Spleen (tissue), 11 donors: ENCODE results near the gene SCPEP1. TPM values are rescaled to one million over a fixed set of nuclear protein-coding genes. Genes with fewer than 3 reads are reported as not detected.

Experiments used
- DNase-seq: peaks from one replicate; pipeline ENCODE4 v3.0.0-alpha.2; 2020
- H3K27ac ChIP-seq, 8 donors: fragments of 200-600 bp; sonication (generic) in 7 of 8; 1 replicate in 4 of 8; 2 replicates in 4 of 8; pipeline versions ENCODE4 v1.5.0 to v1.8.0; 2016 to 2021; ENCODE audit warnings: inconsistent platforms in 4 of 8, mild to moderate bottlenecking in 4 of 8, moderate library complexity in 1 of 8
- H3K27me3 ChIP-seq, 7 donors: fragments of 200-600 bp; sonication (generic) in 6 of 7; replicated peaks in 1 of 7; 1 replicate in 4 of 7; 2 replicates in 3 of 7; pipeline versions ENCODE4 v1.5.0 to v1.8.0; 2016 to 2021; ENCODE audit warnings: inconsistent platforms in 3 of 7, mild to moderate bottlenecking in 1 of 7
- H3K36me3 ChIP-seq, 6 donors: fragments of 200-600 bp; sonication (generic) in 5 of 6; 1 replicate in 4 of 6; 2 replicates in 2 of 6; pipeline versions ENCODE4 v1.5.0 to v1.8.0; 2016 to 2021; ENCODE audit warnings: inconsistent platforms in 2 of 6
- H3K4me1 ChIP-seq, 6 donors: fragments of 200-600 bp; sonication (generic) in 5 of 6; 1 replicate in 3 of 6; 2 replicates in 3 of 6; pipeline versions ENCODE4 v1.5.0 to v1.8.0; 2016 to 2021; ENCODE audit warnings: inconsistent platforms in 3 of 6
- H3K4me3 ChIP-seq, 8 donors: fragments of 200-600 bp; sonication (generic) in 7 of 8; 1 replicate in 4 of 8; 2 replicates in 4 of 8; pipeline versions ENCODE4 v1.5.0 to v1.8.0; 2016 to 2021; ENCODE audit warnings: inconsistent platforms in 4 of 8, mild to moderate bottlenecking in 4 of 8, moderate library complexity in 2 of 8
- H3K9me3 ChIP-seq, 8 donors: fragments of 200-600 bp; sonication (generic) in 7 of 8; 1 replicate in 4 of 8; 2 replicates in 4 of 8; pipeline versions ENCODE4 v1.5.0 to v1.8.0; 2016 to 2021; ENCODE audit warnings: inconsistent platforms in 4 of 8
- CTCF ChIP-seq, 11 experiments: fragments of 200-600 bp in 7 of 11; fragments of 450-650 bp in 4 of 11; sonication (generic) in 4 of 11; IDR thresholded peaks in 8 of 11; conservative IDR thresholded peaks in 3 of 11; 1 replicate in 7 of 11; 2 replicates in 4 of 11; pipeline versions ENCODE4 v1.4.0 to v1.8.0; 2016 to 2021; ENCODE audit warnings: antibody characterized with exemption in 11 of 11, inconsistent platforms in 4 of 11, mild to moderate bottlenecking in 1 of 11
- POLR2A ChIP-seq, 3 donors: fragments of 450-650 bp; IDR thresholded peaks; one replicate each; pipeline ENCODE4 v1.5.1; 2017; ENCODE audit warnings: antibody characterized with exemption in 3 of 3, mild to moderate bottlenecking in 1 of 3
- POLR2AphosphoS5 ChIP-seq, 3 donors: sonication (generic); formaldehyde crosslinking; IDR thresholded peaks; one replicate each; pipeline ENCODE4 v1.5.1; 2017; ENCODE audit warnings: antibody characterized with exemption in 3 of 3
- WGBS, 5 donors: extraction: QIAGEN DNeasy Blood & Tissue Kit in 3 of 5; methylation state at CpG; one replicate each; pipeline versions ENCODE4 v1.1.5 to v1.1.7; 2013 to 2018; 5-methylcytosine and 5-hydroxymethylcytosine counted together
- intact Hi-C: fragments of 100-400 bp; cut with DNase I; formaldehyde crosslinking; loops from one replicate; pipeline ENCODE4 v1.15.0; 2023; ENCODE audit warnings: low total_unique reads
- polyA plus RNA-seq, 3 donors: library from polyadenylated mRNA; stranded (reverse); fragments of 200-250 nt; gene quantifications; one replicate each; pipeline ENCODE4 v1.2.1, GENCODE V29; 2013
- total RNA-seq, 7 donors: library from RNA; depleted of rRNA in 3 of 7; stranded (reverse); fragments of >200 nt in 3 of 7; fragmentation: NEBNext Ultra II Directional in 4 of 7; extraction: Animal tissue kit (Norgen Biotek cat#: 25700) in 4 of 7; gene quantifications; one replicate each; pipeline versions ENCODE4 v1.1.0 to v1.2.1, GENCODE V29; 2016 to 2021
- donor health status: healthy with polysubstance abuse.
- donor health status: DM: no; HTN: no; CAD: no; lungs with moderate emphysema.
- donor health status: DM: no; HTN: no; CAD: no.
- donor health status: Bipolar disorder and iron deficiency.
- donor health status: healthy.
- donor health status: DM: no; HTN: no; CAD: no.
- donor health status: DM: yes; HTN: yes; CAD: no.

Gene SCPEP1
- total and polyA plus RNA-seq, 10 donors, result 74.4 to 127 (median 97.7) TPM

- H3K4me1 ChIP-seq, result peaks cover 0 to 3% (median 0%) of the 10 kb centered on the region in 6 donors
- no peaks in the 10 kb centered on the region for H3K36me3 ChIP-seq
- H3K27me3 ChIP-seq, result no peaks in the 10 kb centered on the region
- H3K27ac ChIP-seq, result no peak overlapping the region
- no peak for DNase-seq
- peaks cover 0 to 7% (median 0%) of the 10 kb centered on the region in 8 donors for H3K9me3 ChIP-seq
- no peak overlapping the region for H3K4me3 ChIP-seq
- WGBS, 5 donors, result 81 to 92% (median 83%) methylated on average over 5 of the region's 5 CpGs
- TF ChIP-seq POLR2A (IDR thresholded peaks at IDR 0.05), result no peak
- TF ChIP-seq CTCF (IDR thresholded peaks at IDR 0.05 in 8 of 11, conservative IDR thresholded peaks at IDR 0.05 in 3 of 11), result no peak
- TF ChIP-seq POLR2AphosphoS5 (IDR thresholded peaks at IDR 0.05), result no peak
- intact Hi-C loops, result no loop called here
Observed at GRCh38 chr17:56966338-56966737, 11.6 kb upstream of the SCPEP1 start.

- TF ChIP-seq CTCF (IDR thresholded peaks at IDR 0.05 in 8 of 11, conservative IDR thresholded peaks at IDR 0.05 in 3 of 11), result no peak
- intact Hi-C loops, result no loop called here
- no peak overlapping the region for H3K27ac ChIP-seq
- WGBS, 5 donors, result 91 to 95% (median 93%) methylated on average over 1 of the region's 1 CpG
- no peak overlapping the region for H3K4me3 ChIP-seq
- H3K4me1 ChIP-seq, result no peaks in the 10 kb centered on the region
- no peaks in the 10 kb centered on the region for H3K36me3 ChIP-seq
- DNase-seq, result no peak
- H3K9me3 ChIP-seq, result peaks cover 0 to 7% (median 0%) of the 10 kb centered on the region in 8 donors
- H3K27me3 ChIP-seq, result no peaks in the 10 kb centered on the region
Observed at GRCh38 chr17:56970974-56971373, 7.0 kb upstream of the SCPEP1 start.

- WGBS, 5 donors, result 77 to 89% (median 82%) methylated on average over 7 of the region's 7 CpGs
- Histone ChIP-seq H3K27ac (no peak overlapping the region), H3K36me3 (no peaks in the 10 kb centered on the region), H3K9me3 (peaks cover 0 to 7% (median 0%) of the 10 kb centered on the region in 8 donors), H3K27me3 (peaks cover 0 to 5% (median 0%) of the 10 kb centered on the region in 7 donors), H3K4me3 (no peak overlapping the region), H3K4me1 (peaks cover 0 to 8% (median 2%) of the 10 kb centered on the region in 6 donors)
- DNase-seq, result no peak
- intact Hi-C loops, result no loop called here
- TF ChIP-seq POLR2AphosphoS5 (IDR thresholded peaks at IDR 0.05), result no peak
- TF ChIP-seq CTCF (IDR thresholded peaks at IDR 0.05 in 8 of 11, conservative IDR thresholded peaks at IDR 0.05 in 3 of 11), result no peak
- TF ChIP-seq POLR2A (IDR thresholded peaks at IDR 0.05), result no peak
Observed at GRCh38 chr17:56972111-56972730, 5.7 kb upstream of the SCPEP1 start.

GRCh38 chr17:56973520-56973919 lies 4.4 kb upstream of the SCPEP1 start:
- Histone ChIP-seq H3K9me3 (peaks cover 0 to 7% (median 0%) of the 10 kb centered on the region in 8 donors), H3K27ac (no peak overlapping the region), H3K4me3 (no peak overlapping the region), H3K4me1 (peaks cover 4 to 19% (median 9%) of the 10 kb centered on the region in 6 donors), H3K27me3 (peaks cover 0 to 5% (median 0%) of the 10 kb centered on the region in 7 donors), H3K36me3 (no peaks in the 10 kb centered on the region)
- no peak for TF ChIP-seq POLR2AphosphoS5 (IDR thresholded peaks at IDR 0.05)
- TF ChIP-seq POLR2A (IDR thresholded peaks at IDR 0.05), result no peak
- TF ChIP-seq CTCF (IDR thresholded peaks at IDR 0.05 in 8 of 11, conservative IDR thresholded peaks at IDR 0.05 in 3 of 11), result no peak
- intact Hi-C loops, result no loop called here
- DNase-seq, result no peak
- WGBS, 5 donors, result 87 to 92% (median 91%) methylated on average over 7 of the region's 7 CpGs
